C4-2B (cell line): ENCODE results near the gene NTMT1.
"Not testable (repeated sequence)": the region's sequence is repeated elsewhere in the genome, so short reads cannot be mapped to it uniquely, and the experiment has no call there.

Source experiments
- CTCF ChIP-seq: fragments of 450-650 bp; conservative IDR thresholded peaks from 2 replicates; pipeline ENCODE4 v1.5.1; 2017; ENCODE audit warnings: mild to moderate bottlenecking
- ZFX ChIP-seq: fragments of 450-650 bp; IDR thresholded peaks from 2 replicates; pipeline ENCODE4 v1.6.1; 2017

- TF ChIP-seq CTCF, ZFX: not testable (repeated sequence)
Observed at GRCh38 chr9:129592790-129593189, 33.2 kb upstream of the NTMT1 start.
